GM21390 (cell line): ENCODE measurements around the gene GPR152.

Source experiments
- ATAC-seq: cut with Tn5 transposase; IDR thresholded peaks from one replicate; pipeline ENCODE4 v1.9.1; 2021; ENCODE audit not compliant: unreplicated experiment

GPR152 gene

DNA sequence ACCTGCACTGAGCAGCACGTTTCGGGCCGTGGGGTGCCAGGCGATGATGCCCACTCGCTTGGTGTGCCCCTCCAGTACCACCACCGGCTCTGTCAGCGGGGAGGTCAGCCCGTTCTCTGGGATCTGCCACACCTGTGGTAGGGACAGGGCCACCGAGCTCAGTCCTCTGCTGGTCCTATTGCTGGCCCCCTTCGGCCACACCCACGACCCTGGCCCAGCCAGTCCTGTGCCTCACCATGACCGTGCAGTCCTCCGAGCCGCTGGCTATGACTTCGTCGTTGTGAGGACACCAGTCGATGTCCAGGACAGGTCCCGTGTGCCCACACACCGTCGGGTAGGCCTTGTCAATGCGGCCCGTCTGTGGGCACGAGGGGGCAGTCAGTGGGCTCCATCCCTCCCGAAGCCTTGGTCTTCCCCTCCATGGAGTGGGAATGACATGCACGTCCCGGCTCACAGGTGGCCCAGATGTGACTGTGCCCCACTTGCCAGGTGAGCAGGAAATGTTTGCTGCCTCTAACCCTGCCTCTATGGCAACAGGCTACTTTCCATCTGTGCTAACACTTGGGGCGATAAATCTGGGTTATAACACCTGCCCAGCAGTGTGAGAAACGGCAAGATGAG lies 10.7 kb downstream of the GPR152 start:
- no peak for ATAC-seq

GRCh38 chr11:67441098-67441563 lies 11.4 kb downstream of the GPR152 start:
- ATAC-seq: no peak

- ATAC-seq: no peak
These were observed 12.1 kb downstream of the GPR152 start for GRCh38 chr11:67440229-67441097.

DNA sequence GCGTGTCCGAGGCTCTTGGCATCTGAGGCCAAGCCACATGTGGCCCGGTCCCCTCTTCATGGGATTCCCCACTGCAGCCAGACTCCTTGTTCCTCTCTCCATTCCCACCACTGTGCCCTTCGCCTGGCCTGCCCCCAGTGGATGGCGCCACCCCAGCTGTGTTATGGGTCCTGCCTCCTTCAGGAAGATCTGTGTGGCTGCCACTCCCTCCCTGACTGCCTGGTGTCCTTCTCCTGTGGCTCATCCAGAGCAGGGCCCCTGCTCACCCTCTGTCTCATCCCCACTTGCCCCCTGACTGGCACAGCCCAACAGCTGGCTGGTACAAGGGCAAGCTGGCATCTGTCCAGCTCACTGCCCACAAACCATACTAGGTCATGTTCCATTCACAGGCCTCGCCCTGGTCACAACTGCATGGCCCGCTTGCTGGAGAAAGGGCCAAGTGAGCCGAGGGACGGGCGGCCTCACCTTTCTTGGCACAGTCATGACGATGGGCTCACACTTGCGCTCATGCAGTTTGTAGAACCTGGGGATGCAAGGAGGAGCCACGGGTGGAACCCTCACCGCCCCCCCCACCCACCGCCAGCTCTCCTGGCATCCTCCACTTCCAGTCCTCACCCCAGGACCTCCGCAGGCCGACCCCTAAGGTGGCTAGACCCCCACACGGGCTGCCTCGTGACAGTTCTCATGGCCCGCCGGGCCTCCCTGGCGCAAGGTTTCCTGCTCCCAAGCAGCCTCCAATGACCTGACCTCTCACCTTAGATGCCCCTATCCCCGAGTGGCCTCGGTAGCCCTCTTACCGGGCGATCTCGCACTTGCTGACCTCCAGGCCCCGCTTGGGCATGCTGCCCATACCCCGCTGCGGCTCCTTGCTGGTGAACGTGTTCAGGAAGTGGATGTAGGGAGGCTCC lies 13.0 kb downstream of the GPR152 start:
- ATAC-seq: no peak

- no peak for ATAC-seq
These were observed 14.2 kb downstream of the GPR152 start for GRCh38 chr11:67438158-67438902.

DNA sequence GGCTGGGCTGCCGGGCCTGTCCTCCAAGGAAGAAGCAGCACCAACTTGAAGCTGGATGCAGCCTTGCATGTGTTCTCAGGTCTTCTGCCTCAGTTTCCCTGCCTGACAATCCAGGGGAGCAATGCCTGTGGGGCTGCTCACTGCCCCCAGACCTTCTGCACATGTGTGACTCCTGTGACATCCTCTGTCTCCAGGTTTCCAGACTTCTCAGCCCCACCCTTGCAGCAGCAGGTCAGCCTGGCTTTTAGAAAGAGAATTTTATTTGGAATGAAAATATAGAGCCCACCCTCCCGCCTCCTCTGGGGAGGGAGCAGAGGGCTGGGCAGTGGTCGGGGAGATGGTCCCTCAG lies 14.7 kb downstream of the GPR152 start:
- no peak for ATAC-seq

DNA sequence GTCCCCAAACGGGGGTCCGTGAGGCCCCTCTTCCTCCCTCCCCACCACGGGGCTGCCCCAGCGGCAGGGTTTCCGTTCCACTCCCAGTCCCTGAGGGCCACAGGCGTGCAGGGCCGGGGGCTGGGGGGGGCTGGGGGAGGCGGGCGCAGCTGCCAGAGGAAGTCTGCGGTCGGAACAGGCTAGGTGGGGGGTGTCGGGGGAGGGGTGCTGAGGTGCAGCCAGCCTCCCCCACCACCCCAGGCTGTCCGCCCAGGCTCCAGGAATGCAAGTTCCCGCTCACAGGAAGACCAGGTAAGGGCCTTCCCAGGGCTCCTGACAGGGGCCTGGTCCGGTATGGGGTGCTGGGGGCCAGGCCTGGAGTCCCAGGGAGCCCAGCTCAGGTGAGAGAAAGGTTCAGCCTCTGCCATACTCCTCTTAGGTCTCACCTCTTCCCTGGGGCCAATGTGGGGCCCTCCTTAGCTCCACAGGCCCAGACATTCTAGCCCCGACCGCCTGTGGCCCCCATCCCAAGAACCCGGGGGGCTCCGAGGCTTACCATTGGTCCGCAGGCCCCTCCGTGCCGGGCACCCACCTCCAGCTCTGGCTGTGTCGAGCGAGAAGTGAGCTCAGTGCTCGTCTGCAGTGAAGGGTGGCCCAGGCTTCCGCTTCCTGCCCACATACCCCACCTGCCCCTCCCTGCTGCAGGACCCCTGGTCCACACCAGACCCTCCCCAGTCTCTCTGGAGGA lies 15.3 kb downstream of the GPR152 start, which contains the start of gene PTPRCAP:
Gene PTPRCAP (minus strand): TSS at position 601 of the 727 bp plus-strand sequence. CDS start 63 bp downstream, at position 538.
- ATAC-seq: no peak

DNA sequence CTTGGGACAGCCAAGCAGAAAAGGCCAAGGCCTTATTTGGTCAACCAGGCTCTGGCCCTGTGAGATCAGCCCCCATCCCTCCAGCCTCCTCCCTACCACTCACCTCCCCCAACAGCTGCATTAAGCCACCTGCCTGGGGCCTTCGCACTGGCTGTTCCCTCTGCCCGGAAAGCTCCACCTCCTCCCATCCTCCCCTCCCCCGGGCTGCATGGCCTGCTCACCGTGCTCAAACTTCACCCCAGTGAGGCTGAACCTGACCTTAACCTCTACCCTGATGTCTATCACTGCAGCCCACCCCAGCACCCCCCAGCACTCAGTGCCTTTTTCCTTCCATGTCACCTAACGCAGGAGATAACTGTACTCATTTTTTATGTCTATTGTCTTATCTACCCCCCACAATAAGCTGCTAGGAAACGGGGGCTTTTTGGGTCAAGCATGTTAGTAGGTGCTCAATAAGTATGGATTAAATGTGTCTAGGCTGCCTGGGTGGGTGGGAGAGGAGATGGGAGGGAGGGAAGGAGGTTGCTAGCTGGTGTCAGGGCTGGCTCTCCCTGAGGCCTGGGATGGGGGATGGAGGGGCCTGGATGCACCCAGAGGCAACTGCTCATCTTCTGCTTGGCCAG lies 16.0 kb downstream of the GPR152 start:
- no peak for ATAC-seq

GRCh38 chr11:67435727-67436458 lies 16.6 kb downstream of the GPR152 start:
- no peak for ATAC-seq

GRCh38 chr11:67435031-67435726 lies 17.4 kb downstream of the GPR152 start:
- no peak for ATAC-seq

GRCh38 chr11:67434395-67434881 lies 18.1 kb downstream of the GPR152 start:
- no peak for ATAC-seq

DNA sequence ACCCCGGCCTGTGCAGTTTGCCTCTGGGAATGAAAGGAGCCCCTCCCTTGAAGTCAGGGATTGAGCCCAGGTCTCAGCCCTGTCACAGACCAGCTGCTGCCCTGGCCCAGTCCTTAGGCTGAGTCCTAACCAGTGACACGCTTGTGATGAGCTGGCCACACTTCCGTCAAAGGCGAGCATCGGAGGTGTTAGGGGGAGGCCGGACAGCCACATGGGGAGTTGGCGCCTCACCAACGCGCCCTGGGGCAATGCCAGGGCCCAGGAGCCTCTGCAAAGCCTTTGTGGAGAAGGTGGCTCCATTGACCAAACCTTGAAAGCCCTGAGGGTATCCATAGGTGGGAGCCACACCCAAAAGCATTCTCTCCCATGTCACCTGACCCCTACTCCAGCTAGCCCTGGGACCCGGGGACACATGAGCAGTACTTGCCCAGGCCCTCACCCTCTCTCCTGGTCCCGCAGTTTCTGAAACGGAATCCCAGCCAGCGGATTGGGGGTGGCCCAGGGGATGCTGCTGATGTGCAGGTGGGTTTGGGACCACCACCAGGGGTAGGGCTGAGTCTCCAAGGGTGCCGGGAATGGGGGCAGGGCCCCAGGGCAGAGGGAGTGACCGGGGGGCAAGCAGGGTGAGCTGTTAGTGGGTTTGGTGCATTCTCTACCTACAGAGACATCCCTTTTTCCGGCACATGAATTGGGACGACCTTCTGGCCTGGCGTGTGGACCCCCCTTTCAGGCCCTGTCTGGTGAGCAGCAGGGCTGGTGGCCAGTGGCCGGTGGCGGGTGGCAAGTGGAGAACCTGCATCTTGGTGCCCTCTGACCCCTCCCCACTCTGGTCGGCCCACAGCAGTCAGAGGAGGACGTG lies 18.8 kb downstream of the GPR152 start:
- no peak for ATAC-seq

DNA sequence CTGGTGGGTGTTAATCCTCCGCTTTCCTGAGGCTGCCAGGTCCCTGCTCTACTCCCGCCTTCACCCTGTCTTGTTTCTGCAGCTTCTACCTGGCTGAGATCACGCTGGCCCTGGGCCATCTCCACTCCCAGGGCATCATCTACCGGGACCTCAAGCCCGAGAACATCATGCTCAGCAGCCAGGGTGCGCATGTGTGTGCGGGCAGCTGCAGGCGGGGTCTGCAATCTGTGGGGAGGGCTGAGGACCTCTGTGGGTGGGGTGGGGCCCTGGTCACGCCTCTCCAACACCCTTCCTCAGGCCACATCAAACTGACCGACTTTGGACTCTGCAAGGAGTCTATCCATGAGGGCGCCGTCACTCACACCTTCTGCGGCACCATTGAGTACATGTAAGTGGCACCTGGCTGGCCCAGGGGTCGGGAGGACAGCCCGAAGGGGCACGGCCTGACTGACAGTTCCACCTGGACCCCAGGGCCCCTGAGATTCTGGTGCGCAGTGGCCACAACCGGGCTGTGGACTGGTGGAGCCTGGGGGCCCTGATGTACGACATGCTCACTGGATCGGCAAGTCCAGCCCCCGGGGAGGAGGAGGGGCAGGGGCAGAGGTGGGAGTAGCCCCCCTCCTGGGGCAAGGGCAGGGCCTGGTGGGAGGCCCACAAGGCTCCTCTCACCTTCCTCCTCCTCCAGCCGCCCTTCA lies 19.7 kb downstream of the GPR152 start:
- ATAC-seq: no peak

DNA sequence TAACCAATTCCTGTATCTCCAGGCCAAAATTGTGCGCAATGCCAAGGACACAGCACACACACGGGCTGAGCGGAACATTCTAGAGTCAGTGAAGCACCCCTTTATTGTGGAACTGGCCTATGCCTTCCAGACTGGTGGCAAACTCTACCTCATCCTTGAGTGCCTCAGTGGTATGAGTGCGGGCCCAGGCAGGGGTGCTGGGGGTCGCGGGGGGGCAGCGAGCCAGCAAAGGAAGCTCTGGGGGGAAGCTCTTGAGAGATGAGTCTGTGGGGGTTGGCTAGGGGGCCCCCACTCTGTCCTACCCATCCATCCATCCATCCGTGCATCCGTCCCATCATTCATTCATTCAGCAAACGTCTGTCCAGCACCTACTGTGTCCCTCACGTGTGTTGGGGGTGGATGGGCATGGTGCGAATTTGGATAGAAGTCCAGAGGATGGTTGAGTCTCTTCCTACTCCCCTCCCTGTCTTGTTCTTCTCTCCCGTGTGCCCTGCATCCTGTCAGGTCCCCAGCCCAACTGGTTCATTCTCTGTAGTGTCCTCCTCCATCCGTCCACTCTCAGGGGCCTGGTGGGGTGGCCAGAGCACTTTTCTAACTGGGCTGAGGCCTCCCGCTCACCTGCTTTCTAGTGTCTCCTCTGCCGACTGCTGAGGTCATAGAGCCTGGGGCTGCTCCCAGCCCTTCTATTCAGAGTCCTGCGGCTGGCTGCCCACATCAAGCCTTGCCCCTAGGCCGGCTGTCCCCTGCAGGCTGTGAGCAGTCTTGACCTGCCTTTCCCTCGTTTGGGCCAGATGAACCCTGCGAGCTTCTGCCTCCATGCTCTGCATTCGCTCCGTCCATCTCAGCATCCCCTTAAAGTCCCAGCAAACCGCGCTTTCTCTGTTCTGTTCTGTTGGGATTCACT lies 20.9 kb downstream of the GPR152 start:
- no peak for ATAC-seq

DNA sequence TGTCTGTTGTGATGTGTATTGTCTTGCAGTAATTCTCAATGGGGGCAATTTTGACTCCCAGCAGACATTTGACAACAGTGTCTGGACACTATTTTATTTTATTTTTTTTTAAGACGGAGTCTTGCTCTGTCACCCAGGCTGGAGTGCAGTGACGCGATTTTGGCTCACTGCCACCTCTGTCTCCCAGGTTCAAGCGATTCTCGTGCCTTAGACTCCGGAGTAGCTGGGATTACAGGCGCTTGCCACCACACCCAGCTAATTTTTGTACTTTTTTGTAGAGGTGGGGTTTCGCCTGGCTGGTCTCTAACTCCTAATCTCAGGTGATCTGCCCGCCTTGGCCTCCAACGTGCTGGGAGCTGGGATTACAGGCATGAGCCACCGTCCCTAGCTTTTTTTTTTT lies 22.8 kb downstream of the GPR152 start:
- no peak for ATAC-seq
